ENCODE measurements around the gene ATRIP. TPM values are rescaled to one million over a fixed set of nuclear protein-coding genes. Genes with fewer than 3 reads are reported as not detected.

ATRIP gene
- total and polyA plus RNA-seq, 2 of the 4 experiments (the other 2 are of a cell fraction) = 6.8 to 10.8 TPM

DNA sequence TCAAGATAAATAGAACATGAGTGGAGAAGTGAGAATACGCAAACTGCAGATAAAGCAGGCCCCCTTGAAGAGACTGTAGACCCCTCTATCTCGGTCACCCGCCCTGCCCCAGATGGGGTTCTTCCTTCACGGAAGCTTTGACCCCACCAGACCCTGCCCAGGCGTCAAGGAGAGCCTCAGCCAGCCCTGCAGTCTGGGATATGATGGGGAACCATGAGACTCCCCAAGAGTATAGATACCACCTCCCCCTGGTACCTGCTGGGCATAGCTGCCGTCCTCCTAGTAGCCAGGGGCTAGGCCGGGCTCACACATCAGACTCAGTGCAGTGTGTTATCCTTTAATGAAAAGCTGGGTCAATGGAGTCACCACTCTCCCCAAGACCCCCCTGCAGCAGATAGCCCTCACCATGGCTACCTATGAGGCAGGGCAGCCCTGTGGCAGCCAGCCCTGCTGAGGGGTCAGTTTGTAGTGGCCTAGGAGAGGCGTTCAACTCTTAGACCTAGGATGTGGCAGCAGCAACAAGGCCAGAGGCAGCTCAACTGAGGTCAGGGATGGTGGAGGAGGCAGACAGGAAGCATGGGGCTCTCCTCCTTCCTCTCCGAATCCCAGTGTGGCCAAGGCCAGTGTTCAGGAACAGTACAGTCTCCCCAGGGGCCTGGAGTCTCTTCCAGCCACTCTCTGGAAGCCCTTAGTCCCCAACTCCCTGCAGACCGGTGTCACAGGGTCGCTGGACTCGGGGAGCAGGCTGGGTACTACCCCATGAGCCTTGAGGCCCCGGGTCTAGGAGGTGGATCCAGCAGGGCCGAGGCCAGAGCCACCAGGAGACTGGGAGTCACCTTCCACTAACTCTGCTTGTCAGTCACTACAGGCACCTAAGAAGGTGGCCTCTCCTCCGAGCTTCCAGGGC, 42.8 kb upstream of the ATRIP start:
- no peak overlapping the region for H3K23ac ChIP-seq (ENCODE audit: low read depth, low read length)
- no peaks in the 10 kb centered on the region for H3K79me1 ChIP-seq (ENCODE audit: low read depth in 1 of 2, low read length in 2 of 2)
- peaks cover 39% of the 10 kb centered on the region; the same call in 1 of the 2 replicates for H3K36me3 ChIP-seq (ENCODE audit: control insufficient read depth, insufficient read depth, low read length)
- DNase-seq (no peak), ATAC-seq (ENCODE audit: low read depth) (no peak)
- no peak overlapping the region for H3K4me2 ChIP-seq (ENCODE audit: low read depth, low read length)
- H3K27me3 ChIP-seq (ENCODE audit: control insufficient read depth, insufficient read depth, low read length) = no peaks in the 10 kb centered on the region
- H3K9me3 ChIP-seq (ENCODE audit: control insufficient read depth, insufficient read depth, low read length) = no peaks in the 10 kb centered on the region
- no peak overlapping the region for H4K5ac ChIP-seq (ENCODE audit: low read depth, low read length)
- H2BK20ac ChIP-seq (ENCODE audit: low read depth, low read length) = no peak overlapping the region; the same call in 1 of the 2 replicates
- no peak overlapping the region for H2AK5ac ChIP-seq (ENCODE audit: low read depth, low read length)
- no TSS peak for BruUV-seq (replicated peaks)
- no peak overlapping the region for H2BK120ac ChIP-seq (ENCODE audit: low read depth, low read length)
- H4K20me1 ChIP-seq (ENCODE audit: insufficient read depth, low read length) = no peaks in the 10 kb centered on the region
- TF ChIP-seq MAZ (IDR thresholded peaks at IDR 0.05; ENCODE audit: borderline replicate concordance, low read depth, low read length) (no peak), SMC3 (IDR thresholded peaks at IDR 0.05; ENCODE audit: low read depth, low read length) (no peak), FOS (IDR thresholded peaks at IDR 0.05; ENCODE audit: low read depth, low read length) (no peak), BHLHE40 (IDR thresholded peaks at IDR 0.05; ENCODE audit: low read depth, low read length) (no peak), CHD1 (IDR thresholded peaks at IDR 0.05; ENCODE audit: low read depth, low read length) (no peak), MXI1 (IDR thresholded peaks at IDR 0.05; ENCODE audit: borderline replicate concordance, low read depth, low read length) (no peak)
- TF ChIP-seq, protein P1, sequence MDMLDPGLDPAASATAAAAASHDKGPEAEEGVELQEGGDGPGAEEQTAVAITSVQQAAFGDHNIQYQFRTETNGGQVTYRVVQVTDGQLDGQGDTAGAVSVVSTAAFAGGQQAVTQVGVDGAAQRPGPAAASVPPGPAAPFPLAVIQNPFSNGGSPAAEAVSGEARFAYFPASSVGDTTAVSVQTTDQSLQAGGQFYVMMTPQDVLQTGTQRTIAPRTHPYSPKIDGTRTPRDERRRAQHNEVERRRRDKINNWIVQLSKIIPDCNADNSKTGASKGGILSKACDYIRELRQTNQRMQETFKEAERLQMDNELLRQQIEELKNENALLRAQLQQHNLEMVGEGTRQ (IDR thresholded peaks at IDR 0.05; ENCODE audit: low read depth, low read length) = no peak
- no peak overlapping the region; the same call in 2 of the 3 replicates for H2BK15ac ChIP-seq (ENCODE audit: low read depth, low read length)
- peaks cover 7% of the 10 kb centered on the region for H3K4me1 ChIP-seq (ENCODE audit: control insufficient read depth, insufficient read depth, low read length)
- no peak overlapping the region for H2AFZ ChIP-seq (replicated peaks; ENCODE audit: low read length, poor library complexity)
- intact Hi-C loops (cut with micrococcal nuclease) = no loop called here
- no peak overlapping the region for H3K27ac ChIP-seq (ENCODE audit: insufficient read depth, low read length)
- no peak overlapping the region for H3K4me3 ChIP-seq (ENCODE audit: insufficient read depth, low read depth, low read length)
- dilution Hi-C loops (cut with HindIII; ENCODE audit: low sequenced_read_pairs, unreplicated experiment) = no loop called here
- peak overlapping the region; percentile 91; the same call in 1 of the 2 replicates for H3K4ac ChIP-seq (ENCODE audit: low read depth, low read length)
- no peak overlapping the region for H3K56ac ChIP-seq (ENCODE audit: extremely low read depth, insufficient read depth, low read length)
- POLR2A ChIA-PET (ENCODE audit: unreplicated experiment) = interaction anchor here (0.7 kb wide), 1 partner anchor 11 kb away, joined by 3 read pairs; no protein-coding TSS in a partner anchor
- no peak overlapping the region for H3K14ac ChIP-seq (replicated peaks; ENCODE audit: low read depth, low read length)
- no peak overlapping the region for H4K8ac ChIP-seq (ENCODE audit: low read depth in 2 of 2, low read length in 2 of 2)
- no peak overlapping the region for H3K18ac ChIP-seq (ENCODE audit: low read depth, low read length)
- no peak overlapping the region for H3K9ac ChIP-seq (ENCODE audit: low read depth, low read length)
- H2BK5ac ChIP-seq (ENCODE audit: low read depth, low read length, poor library complexity, severe bottlenecking) = no peak overlapping the region
- in situ Hi-C loops (cut with MboI; ENCODE audit: low sequenced_read_pairs) = loop anchor here (5.0 kb wide), 1 partner anchor 34 kb away; no protein-coding TSS in a partner anchor
- CTCF ChIA-PET = no interaction called here
- H4K91ac ChIP-seq (ENCODE audit: insufficient read depth, low read depth, low read length) = no peak overlapping the region; the same call in 1 of the 2 replicates
- H3K9me1 ChIP-seq (ENCODE audit: insufficient read depth, low read length) = peaks cover 7% of the 10 kb centered on the region; the same call in 1 of the 2 replicates
- 100% methylated on average over 2 of the region's 15 CpGs; no CpG with 5 or more reads in 1 of the 2 experiments for WGBS, 2 experiments (ENCODE audit: extremely low coverage in 2 of 2, insufficient read length in 1 of 2)
- no peak overlapping the region for H2AK9ac ChIP-seq (replicated peaks; ENCODE audit: low read depth, low read length, poor library complexity)

Data from IMR-90 (cell line).